SK-N-SH (cell line): ENCODE measurements around the gene SMG7. TPM values are rescaled to one million over a fixed set of nuclear protein-coding genes. Genes with fewer than 3 reads are reported as not detected.

Source experiments
- CTCF ChIA-PET: fragments of 300-600, 350-600 bp; formaldehyde crosslinking; extraction: SDS; loops from one replicate; lab custom pipeline; 2021; lab: Yijun Ruan, JAX
- POLR2A ChIA-PET: fragments of 350-600 bp; sonication (Branson Sonifier 250); formaldehyde crosslinking; extraction: SDS; loops from one replicate; lab custom pipeline; 2020; ENCODE audit warnings: antibody characterized with exemption, inconsistent platforms; lab: Yijun Ruan, JAX
- DNase-seq: peaks from one replicate; pipeline ENCODE4 v3.0.0; 2012
- H2AFZ ChIP-seq: fragments of 200-600 bp; sonication (generic); 2 replicates; pipeline ENCODE4 v1.8.1; 2016; ENCODE audit warnings: antibody characterized with exemption, mild to moderate bottlenecking, low read depth
- H3F3A ChIP-seq: fragments of 200-600 bp; sonication (generic); replicated peaks from 2 replicates; pipeline ENCODE3; 2016; ENCODE audit warnings: antibody characterized with exemption, mild to moderate bottlenecking; ENCODE audit not compliant: insufficient read depth
- H3K27ac ChIP-seq, 2 experiments: fragments of 200-500 bp in 1 of 2; fragments of 200-600 bp in 1 of 2; sonication (Bioruptor generic) in 1 of 2; sonication (generic), shearing (Covaris generic) in 1 of 2; 2 replicates each; pipeline versions ENCODE4 v1.5.1 to v1.6.1; 2014 to 2016; ENCODE audit warnings: low read depth in 2 of 2, inconsistent platforms in 1 of 2, low read length in 1 of 2, mild to moderate bottlenecking in 1 of 2, mixed read lengths in 1 of 2
- H3K27me3 ChIP-seq: fragments of 200-600 bp; sonication (generic), shearing (Covaris generic); 2 replicates; pipeline ENCODE4 v1.6.1; 2016; ENCODE audit warnings: mixed run types; ENCODE audit not compliant: insufficient read depth
- H3K36me3 ChIP-seq, 2 experiments: fragments of 200-500 bp in 1 of 2; fragments of 200-600 bp in 1 of 2; sonication (Bioruptor generic) in 1 of 2; sonication (generic) in 1 of 2; replicated peaks in 1 of 2; 2 replicates each; pipeline versions ENCODE3 to v1.5.1; 2014 to 2016; ENCODE audit warnings: low read length in 1 of 2, mild to moderate bottlenecking in 1 of 2; ENCODE audit not compliant: insufficient read depth in 2 of 2, control insufficient read depth in 1 of 2
- H3K4me1 ChIP-seq, 2 experiments: fragments of 200-500 bp in 1 of 2; fragments of 200-600 bp in 1 of 2; sonication (Bioruptor generic) in 1 of 2; sonication (generic), shearing (Covaris generic) in 1 of 2; 2 replicates each; pipeline versions ENCODE4 v1.5.1 to v1.6.1; 2014 to 2016; ENCODE audit warnings: low read depth in 1 of 2, low read length in 1 of 2, mixed run types in 1 of 2; ENCODE audit not compliant: insufficient read depth in 2 of 2, control insufficient read depth in 1 of 2
- H3K4me2 ChIP-seq: fragments of 200-600 bp; sonication (generic), shearing (Covaris generic); 2 replicates; pipeline ENCODE4 v1.6.1; 2017; ENCODE audit warnings: mixed run types
- H3K4me3 ChIP-seq, 2 experiments: fragments of 200-500 bp in 1 of 2; fragments of 200-600 bp in 1 of 2; sonication (Bioruptor generic) in 1 of 2; sonication (generic), shearing (Covaris generic) in 1 of 2; 2 replicates each; pipeline versions ENCODE4 v1.5.1 to v1.8.1; 2014 to 2016; ENCODE audit warnings: low read depth in 2 of 2, inconsistent platforms in 1 of 2, low read length in 1 of 2, mild to moderate bottlenecking in 1 of 2, mixed read lengths in 1 of 2, moderate library complexity in 1 of 2
- H3K79me2 ChIP-seq: fragments of 200-600 bp; sonication (generic); 2 replicates; pipeline ENCODE4 v1.8.1; 2017; ENCODE audit warnings: mild to moderate bottlenecking; ENCODE audit not compliant: insufficient read depth
- H3K9ac ChIP-seq: fragments of 200-600 bp; sonication (generic); 2 replicates; pipeline ENCODE4 v1.6.1; 2017; ENCODE audit warnings: mixed run types
- H3K9me2 ChIP-seq: fragments of 200-600 bp; sonication (generic); 2 replicates; pipeline ENCODE4 v1.6.1; 2017; ENCODE audit warnings: mixed run types
- H3K9me3 ChIP-seq: fragments of 200-600 bp; sonication (generic); 2 replicates; pipeline ENCODE4 v1.6.1; 2017; ENCODE audit warnings: mixed run types, mild to moderate bottlenecking, moderate library complexity
- H4K20me1 ChIP-seq: fragments of 200-600 bp; sonication (generic); 2 replicates; pipeline ENCODE4 v1.6.1; 2017; ENCODE audit warnings: mild to moderate bottlenecking, mixed run types; ENCODE audit not compliant: insufficient read depth
- CHD2 ChIP-seq: fragments of 150-350 bp; IDR thresholded peaks from 2 replicates; pipeline ENCODE4 v1.6.1; 2018; ENCODE audit warnings: low read length; ENCODE audit not compliant: partially characterized antibody
- ELF1 ChIP-seq: IDR thresholded peaks from 2 replicates; pipeline ENCODE4 v1.4.0; 2012
- EZH2phosphoT487 ChIP-seq: fragments of 200-600 bp; sonication (generic); IDR thresholded peaks from 2 replicates; pipeline ENCODE4 v1.6.1; 2017; ENCODE audit warnings: low read depth, mixed run types, mild to moderate bottlenecking, antibody characterized with exemption, moderate library complexity, borderline replicate concordance
- FOSL2 ChIP-seq: IDR thresholded peaks from 2 replicates; pipeline ENCODE4 v1.4.0; 2012; ENCODE audit warnings: low read depth, mild to moderate bottlenecking, moderate library complexity, borderline replicate concordance
- FOXJ3 ChIP-seq: sonication (generic); formaldehyde crosslinking; IDR thresholded peaks from 2 replicates; pipeline ENCODE4 v1.5.1; 2020; ENCODE audit warnings: mild to moderate bottlenecking, missing genetic modification reagents
- FOXM1 ChIP-seq: IDR thresholded peaks from 2 replicates; pipeline ENCODE4 v1.4.0; 2012; ENCODE audit warnings: low read depth, mild to moderate bottlenecking
- GABPA ChIP-seq: IDR thresholded peaks from 2 replicates; pipeline ENCODE4 v1.4.0; 2012; ENCODE audit warnings: low read depth, mild to moderate bottlenecking
- IRF3 ChIP-seq: fragments of 150-350 bp; IDR thresholded peaks from 2 replicates; pipeline ENCODE4 v1.6.1; 2016; ENCODE audit warnings: mild to moderate bottlenecking, low read depth, low read length
- JUND ChIP-seq: IDR thresholded peaks from 2 replicates; pipeline ENCODE4 v1.4.0; 2012
- MAX ChIP-seq: IDR thresholded peaks from 2 replicates; pipeline ENCODE4 v1.4.0; 2012; ENCODE audit warnings: low read depth
- MEF2A ChIP-seq: IDR thresholded peaks from 2 replicates; pipeline ENCODE4 v1.4.0; 2012; ENCODE audit warnings: low read depth, borderline replicate concordance
- MXI1 ChIP-seq: IDR thresholded peaks from 2 replicates; pipeline ENCODE4 v1.6.1; 2012; ENCODE audit warnings: mild to moderate bottlenecking, low read depth, low read length, improper control_type of control experiment
- NFIC ChIP-seq: IDR thresholded peaks from 2 replicates; pipeline ENCODE4 v1.4.0; 2012; ENCODE audit warnings: borderline replicate concordance
- NRF1 ChIP-seq: IDR thresholded peaks from 2 replicates; pipeline ENCODE4 v1.6.1; 2012; ENCODE audit warnings: low read depth, mild to moderate bottlenecking, low read length
- PBX3 ChIP-seq: IDR thresholded peaks from 2 replicates; pipeline ENCODE4; 2012
- POLR2AphosphoS5 ChIP-seq: IDR thresholded peaks from 2 replicates; pipeline ENCODE4 v1.6.1; 2012; ENCODE audit warnings: low read depth, low read length
- RAD21 ChIP-seq: IDR thresholded peaks from 2 replicates; pipeline ENCODE4 v1.6.1; 2012; ENCODE audit warnings: mild to moderate bottlenecking, low read length
- RCOR1 ChIP-seq: fragments of 150-350 bp; IDR thresholded peaks from 2 replicates; pipeline ENCODE4 v1.6.1; 2017; ENCODE audit warnings: antibody characterized with exemption, low read length
- RXRA ChIP-seq: IDR thresholded peaks from 2 replicates; pipeline ENCODE4 v1.4.0; 2012; ENCODE audit warnings: low read depth, mild to moderate bottlenecking, borderline replicate concordance
- SIN3A ChIP-seq: IDR thresholded peaks from 2 replicates; pipeline ENCODE4 v1.6.1; 2012; ENCODE audit warnings: low read depth, mild to moderate bottlenecking, low read length, moderate library complexity, borderline replicate concordance
- TEAD4 ChIP-seq: IDR thresholded peaks from 2 replicates; pipeline ENCODE4 v1.4.0; 2012; ENCODE audit warnings: mild to moderate bottlenecking, borderline replicate concordance; ENCODE audit not compliant: insufficient read depth
- USF2 ChIP-seq: fragments of 150-350 bp; IDR thresholded peaks from 2 replicates; pipeline ENCODE4 v1.6.1; 2017; ENCODE audit warnings: antibody characterized with exemption, low read length, low read depth, borderline replicate concordance
- YY1 ChIP-seq: IDR thresholded peaks from 2 replicates; pipeline ENCODE4 v1.4.0; 2012; ENCODE audit warnings: low read depth, mild to moderate bottlenecking
- WGBS: methylation state at CpG from one replicate; pipeline ENCODE4 v1.1.6; 2017; ENCODE audit warnings: low lambda C conversion rate; 5-methylcytosine and 5-hydroxymethylcytosine counted together
- polyA plus RNA-seq, 3 experiments: library from polyadenylated mRNA; depleted of rRNA; stranded (reverse); fragments of >200 nt; gene quantifications; 2 replicates each; pipeline ENCODE4 v1.2.3, GENCODE V29; 2012

Gene SMG7
- polyA plus RNA-seq, 1 of the 3 experiments (the other 2 are of a cell fraction): 19.8 TPM

- Histone ChIP-seq H3F3A (no peaks in the 10 kb centered on the region), H2AFZ (no peak overlapping the region), H3K27ac (no peak overlapping the region), H3K79me2 (no peaks in the 10 kb centered on the region), H3K9me3 (no peaks in the 10 kb centered on the region), H3K27me3 (no peaks in the 10 kb centered on the region), H3K9me2 (no peaks in the 10 kb centered on the region), H4K20me1 (no peaks in the 10 kb centered on the region), H3K4me3 (no peak overlapping the region), H3K36me3 (no peaks in the 10 kb centered on the region), H3K9ac (no peak overlapping the region), H3K4me2 (no peak overlapping the region), H3K4me1 (no peaks in the 10 kb centered on the region; a peak in 1 of 4 replicates)
- TF ChIP-seq RAD21 (no peak), FOSL2 (no peak), FOXJ3 (CRISPR knock-in tag) (no peak), EZH2phosphoT487 (no peak), PBX3 (no peak), GABPA (no peak), MAX (no peak), USF2 (no peak), IRF3 (no peak), TEAD4 (no peak), NFIC (no peak), ELF1 (no peak), YY1 (no peak), RXRA (no peak), RCOR1 (no peak), JUND (no peak)
- DNase-seq: no peak
- POLR2A ChIA-PET: no interaction called here
- WGBS: 41% methylated on average over 2 of the region's 2 CpGs
- CTCF ChIA-PET: no interaction called here
Observed at GRCh38 chr1:183460596-183460995, 11.7 kb upstream of the SMG7 start.

GRCh38 chr1:183461350-183461749 lies 10.9 kb upstream of the SMG7 start:
- no peak for DNase-seq
- ChIA-PET CTCF (interaction anchor here (2.1 kb wide), 1 partner anchor 172 kb away, joined by 4 read pairs; no protein-coding TSS in a partner anchor), POLR2A (no interaction called here)
- H3K79me2 ChIP-seq: no peaks in the 10 kb centered on the region
- no peak overlapping the region for H2AFZ ChIP-seq
- 70% methylated on average over 1 of the region's 1 CpG for WGBS
- H3K36me3 ChIP-seq: no peaks in the 10 kb centered on the region
- H3K9ac ChIP-seq: no peak overlapping the region
- no peak overlapping the region for H3K27ac ChIP-seq
- H3K9me3 ChIP-seq: no peaks in the 10 kb centered on the region
- no peaks in the 10 kb centered on the region for H3K27me3 ChIP-seq
- no peaks in the 10 kb centered on the region; a peak in 1 of 4 replicates for H3K4me1 ChIP-seq
- H4K20me1 ChIP-seq: no peaks in the 10 kb centered on the region
- TF ChIP-seq SIN3A: no peak
- TF ChIP-seq FOXM1: no peak
- TF ChIP-seq ELF1: no peak
- no peak for TF ChIP-seq MXI1
- TF ChIP-seq RCOR1: no peak
- no peak for TF ChIP-seq USF2
- TF ChIP-seq NRF1: no peak
- no peak for TF ChIP-seq TEAD4
- no peak for TF ChIP-seq JUND
- no peak for TF ChIP-seq GABPA
- no peak for TF ChIP-seq NFIC
- TF ChIP-seq CHD2: no peak
- TF ChIP-seq MEF2A: no peak
- no peak for TF ChIP-seq POLR2AphosphoS5
- no peak for TF ChIP-seq EZH2phosphoT487
- no peak overlapping the region for H3K4me2 ChIP-seq
- H3K4me3 ChIP-seq: no peak overlapping the region
- H3F3A ChIP-seq: no peaks in the 10 kb centered on the region
- H3K9me2 ChIP-seq: no peaks in the 10 kb centered on the region
